IPS-18a (cell line): ENCODE data around the gene VIPR2.
"Not testable (repeated sequence)": the region's sequence is repeated elsewhere in the genome, so short reads cannot be mapped to it uniquely, and the experiment has no call there.

ENCODE experiments used
- H3K27ac ChIP-seq: one replicate; pipeline ENCODE4 v1.5.1; 2013; ENCODE audit warnings: low read length
- H3K27me3 ChIP-seq: one replicate; pipeline ENCODE4 v1.6.1; 2013; ENCODE audit warnings: mild to moderate bottlenecking, low read length; ENCODE audit not compliant: control insufficient read depth, insufficient read depth
- H3K36me3 ChIP-seq: one replicate; pipeline ENCODE4 v1.6.1; 2013; ENCODE audit warnings: low read depth, low read length; ENCODE audit not compliant: control insufficient read depth
- H3K4me1 ChIP-seq: one replicate; pipeline ENCODE4 v1.6.1; 2013; ENCODE audit warnings: low read depth, low read length; ENCODE audit not compliant: control insufficient read depth
- H3K4me3 ChIP-seq: one replicate; pipeline ENCODE4 v1.5.1; 2013; ENCODE audit warnings: low read length
- H3K9ac ChIP-seq: one replicate; pipeline ENCODE4 v1.6.1; 2013; ENCODE audit warnings: mild to moderate bottlenecking, low read length, moderate library complexity
- H3K9me3 ChIP-seq: one replicate; pipeline ENCODE4 v1.6.1; 2013; ENCODE audit warnings: low read depth, low read length; ENCODE audit not compliant: control insufficient read depth

The VIPR2 gene

GRCh38 chr7:159000859-159001435 lies 143.7 kb downstream of the VIPR2 start:
- Histone ChIP-seq H3K27me3 (peaks cover 20% of the 10 kb centered on the region), H3K9me3 (no peaks in the 10 kb centered on the region), H3K9ac (no peak overlapping the region), H3K4me1 (no peaks in the 10 kb centered on the region), H3K36me3 (no peaks in the 10 kb centered on the region), H3K4me3 (no peak overlapping the region), H3K27ac (no peak overlapping the region)

DNA sequence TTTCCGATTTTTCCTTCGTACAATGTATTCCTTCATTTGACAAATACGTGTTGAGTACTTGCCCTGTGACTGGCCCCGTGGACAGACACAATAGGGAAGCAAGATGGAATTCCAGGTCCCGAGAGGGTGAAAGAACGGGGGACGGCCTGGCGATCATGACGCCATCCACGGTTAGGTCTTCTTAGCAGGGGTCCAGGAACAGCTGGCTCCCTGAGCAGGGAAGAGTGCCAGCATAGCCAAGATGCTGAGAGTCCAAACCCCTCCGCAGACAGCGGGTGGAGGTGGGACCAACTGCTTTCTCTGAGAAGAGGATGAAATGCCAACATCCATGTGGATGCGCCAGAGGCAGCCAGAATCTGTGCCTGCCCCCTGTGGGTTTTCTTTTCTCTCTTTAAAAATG lies 144.6 kb downstream of the VIPR2 start:
- Histone ChIP-seq H3K9ac (no peak overlapping the region), H3K27me3 (peaks cover 29% of the 10 kb centered on the region), H3K27ac (no peak overlapping the region), H3K4me1 (no peaks in the 10 kb centered on the region), H3K36me3 (no peaks in the 10 kb centered on the region), H3K9me3 (no peaks in the 10 kb centered on the region), H3K4me3 (no peak overlapping the region)

GRCh38 chr7:158999496-158999895 lies 145.2 kb downstream of the VIPR2 start:
- no peak overlapping the region for H3K9ac ChIP-seq
- no peak overlapping the region for H3K4me3 ChIP-seq
- H3K9me3 ChIP-seq = no peaks in the 10 kb centered on the region
- H3K27me3 ChIP-seq = peaks cover 34% of the 10 kb centered on the region
- no peak overlapping the region for H3K27ac ChIP-seq
- H3K36me3 ChIP-seq = no peaks in the 10 kb centered on the region
- H3K4me1 ChIP-seq = no peaks in the 10 kb centered on the region

- H3K9me3 ChIP-seq, H3K36me3 ChIP-seq, H3K4me3 ChIP-seq, H3K9ac ChIP-seq, H3K4me1 ChIP-seq, H3K27ac ChIP-seq: not testable (repeated sequence)
- H3K27me3 ChIP-seq = peaks cover 47% of the 10 kb centered on the region
Observed at GRCh38 chr7:158998261-158998660, 146.4 kb downstream of the VIPR2 start.

- Histone ChIP-seq H3K27me3 (peaks cover 55% of the 10 kb centered on the region), H3K9ac (no peak overlapping the region), H3K9me3 (no peaks in the 10 kb centered on the region), H3K36me3 (no peaks in the 10 kb centered on the region), H3K4me3 (peak overlapping the region; percentile 57), H3K4me1 (no peaks in the 10 kb centered on the region), H3K27ac (no peak overlapping the region)
Observed at GRCh38 chr7:158997471-158997870, 147.2 kb downstream of the VIPR2 start.

DNA sequence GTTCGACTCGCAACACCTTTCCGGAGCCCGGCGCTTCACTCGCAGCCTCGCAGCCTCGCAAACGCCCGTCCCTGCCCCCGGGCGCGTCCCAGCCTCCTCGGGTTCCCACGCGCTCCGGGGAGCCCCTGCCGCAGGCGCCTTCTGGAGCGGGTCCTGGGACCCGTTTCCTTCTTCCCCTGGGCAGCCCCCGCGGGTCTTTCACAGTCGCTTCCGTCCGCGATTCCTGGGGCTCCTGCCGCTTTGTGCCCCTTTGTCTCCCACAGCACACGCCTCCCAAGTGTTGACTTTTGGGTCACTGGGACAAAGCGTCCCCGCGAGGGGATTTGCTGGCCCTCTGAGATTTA lies 147.6 kb downstream of the VIPR2 start:
- Histone ChIP-seq H3K9me3 (no peaks in the 10 kb centered on the region), H3K4me1 (no peaks in the 10 kb centered on the region), H3K4me3 (peak overlapping the region; percentile 57), H3K9ac (no peak overlapping the region), H3K27me3 (peaks cover 58% of the 10 kb centered on the region), H3K36me3 (no peaks in the 10 kb centered on the region), H3K27ac (no peak overlapping the region)

GRCh38 chr7:158996214-158997109 lies 148.2 kb downstream of the VIPR2 start:
- no peak overlapping the region for H3K27ac ChIP-seq
- H3K9ac ChIP-seq = no peak overlapping the region
- no peaks in the 10 kb centered on the region for H3K9me3 ChIP-seq
- no peaks in the 10 kb centered on the region for H3K36me3 ChIP-seq
- H3K4me3 ChIP-seq = peak overlapping the region; percentile 57
- H3K27me3 ChIP-seq = peaks cover 65% of the 10 kb centered on the region
- no peaks in the 10 kb centered on the region for H3K4me1 ChIP-seq

DNA sequence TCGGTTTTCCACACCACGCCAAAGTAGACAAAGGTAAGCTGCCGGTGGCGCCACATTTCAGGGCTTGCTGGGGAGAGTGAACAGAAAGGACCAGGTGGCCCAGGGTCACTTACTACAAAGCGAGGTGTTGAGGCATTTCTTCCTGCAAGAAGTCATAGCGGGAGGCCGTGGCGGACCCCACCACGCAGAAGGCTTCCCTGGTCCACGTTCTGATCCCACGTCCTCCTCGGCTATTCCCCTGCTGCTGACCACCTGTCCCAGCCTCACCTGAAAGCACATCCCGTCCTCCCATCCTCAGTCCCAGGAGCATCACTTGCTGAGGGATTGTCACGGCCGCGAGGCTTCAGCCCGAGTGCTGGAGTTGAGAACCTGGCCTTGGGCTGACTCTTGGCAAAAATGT lies 149.2 kb downstream of the VIPR2 start:
- no peak overlapping the region for H3K4me3 ChIP-seq
- no peaks in the 10 kb centered on the region for H3K4me1 ChIP-seq
- no peaks in the 10 kb centered on the region for H3K36me3 ChIP-seq
- no peaks in the 10 kb centered on the region for H3K9me3 ChIP-seq
- H3K27me3 ChIP-seq = peaks cover 67% of the 10 kb centered on the region
- no peak overlapping the region for H3K27ac ChIP-seq
- no peak overlapping the region for H3K9ac ChIP-seq

DNA sequence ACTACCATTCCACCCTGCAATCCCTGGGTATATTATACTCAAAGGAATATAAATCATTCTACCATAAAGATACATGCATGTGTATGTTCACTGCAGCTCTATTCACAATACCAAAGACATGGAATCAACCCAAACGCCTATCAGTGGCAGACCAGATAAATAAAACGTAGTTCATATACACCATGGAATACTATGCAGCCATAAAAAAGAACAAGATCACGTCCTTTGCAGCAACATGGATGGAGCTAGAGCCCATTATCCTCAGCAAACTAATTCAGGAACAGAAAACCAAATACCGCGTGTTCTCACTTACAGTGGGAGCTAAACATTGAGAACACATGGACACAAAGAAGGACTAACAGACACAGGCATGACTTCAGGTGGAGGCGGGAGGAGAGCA lies 150.0 kb downstream of the VIPR2 start:
- H3K9me3 ChIP-seq = no peaks in the 10 kb centered on the region
- H3K9ac ChIP-seq = no peak overlapping the region
- H3K4me3 ChIP-seq = no peak overlapping the region
- no peaks in the 10 kb centered on the region for H3K36me3 ChIP-seq
- H3K4me1 ChIP-seq = no peaks in the 10 kb centered on the region
- peaks cover 67% of the 10 kb centered on the region for H3K27me3 ChIP-seq
- no peak overlapping the region for H3K27ac ChIP-seq

- peaks cover 67% of the 10 kb centered on the region for H3K27me3 ChIP-seq
Observed at GRCh38 chr7:158993591-158993990, 151.1 kb downstream of the VIPR2 start.

DNA sequence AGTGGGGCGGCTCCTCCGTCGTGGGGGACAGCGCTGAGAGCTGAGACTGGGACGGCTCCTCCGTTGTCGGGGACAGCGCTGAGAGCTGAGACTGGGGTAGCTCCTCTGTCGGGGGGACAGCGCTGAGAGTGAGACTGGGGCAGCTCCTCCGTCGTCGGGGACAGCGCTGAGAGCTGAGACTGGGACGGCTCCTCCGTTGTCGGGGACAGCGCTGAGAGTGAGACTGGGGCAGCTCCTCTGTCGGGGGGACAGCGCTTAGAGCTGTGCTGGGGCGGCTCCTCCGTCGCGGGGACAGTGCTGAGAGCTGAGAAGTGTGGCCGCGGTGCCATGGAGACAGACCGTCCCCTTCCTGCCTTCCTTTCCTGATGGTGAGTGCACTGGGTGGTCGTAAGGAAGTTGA lies 151.9 kb downstream of the VIPR2 start:
- H3K36me3 ChIP-seq = no peaks in the 10 kb centered on the region
- H3K27me3 ChIP-seq = peaks cover 65% of the 10 kb centered on the region
- H3K9me3 ChIP-seq = no peaks in the 10 kb centered on the region
- H3K4me1 ChIP-seq = no peaks in the 10 kb centered on the region
- H3K9ac ChIP-seq = no peak overlapping the region
- no peak overlapping the region for H3K4me3 ChIP-seq
- no peak overlapping the region for H3K27ac ChIP-seq

More at GRCh38 chr7:158993591-158993990, 151.1 kb downstream of the VIPR2 start:
- H3K4me3 ChIP-seq = no peak overlapping the region
- H3K36me3 ChIP-seq = no peaks in the 10 kb centered on the region
- no peaks in the 10 kb centered on the region for H3K4me1 ChIP-seq
- H3K27ac ChIP-seq = no peak overlapping the region
- H3K9ac ChIP-seq = no peak overlapping the region
- H3K9me3 ChIP-seq = no peaks in the 10 kb centered on the region
